NCI-H2107 (cell line): ENCODE results near the gene WDR55.
"Not testable (repeated sequence)": the region's sequence is repeated elsewhere in the genome, so short reads cannot be mapped to it uniquely, and the experiment has no call there.

Experiments used
- DNase-seq: peaks from one replicate; lab custom pipeline; 2025; lab: John Stamatoyannopoulos, UW

The WDR55 gene

GRCh38 chr5:140658870-140659269 lies 5.8 kb upstream of the WDR55 start:
- DNase-seq = no peak

- not testable (repeated sequence) for DNase-seq
These were observed 4.3 kb upstream of the WDR55 start for GRCh38 chr5:140660371-140660770.

GRCh38 chr5:140664030-140664358 lies 710 bp upstream of the WDR55 start:
- no peak for DNase-seq

GRCh38 chr5:140671035-140671434 lies 6.3 kb downstream of the WDR55 start:
- DNase-seq = not testable (repeated sequence)

GRCh38 chr5:140671472-140672125 lies 6.9 kb downstream of the WDR55 start:
- no peak for DNase-seq

GRCh38 chr5:140672455-140673186 lies 7.9 kb downstream of the WDR55 start:
- no peak for DNase-seq

- no peak for DNase-seq
These were observed 8.7 kb downstream of the WDR55 start, which contains the start of gene DND1 for GRCh38 chr5:140673187-140673976. DND1 (minus strand) TSS chr5:140673576; CDS start chr5:140673542, 34 bp downstream.

GRCh38 chr5:140674211-140674610 lies 9.5 kb downstream of the WDR55 start:
- no peak for DNase-seq

GRCh38 chr5:140674629-140675028 lies 9.9 kb downstream of the WDR55 start:
- no peak for DNase-seq

GRCh38 chr5:140677947-140678346 lies 13.2 kb downstream of the WDR55 start:
- no peak for DNase-seq

- no peak for DNase-seq
These were observed 14.3 kb downstream of the WDR55 start for GRCh38 chr5:140678993-140679392.

GRCh38 chr5:140690376-140690932 lies 25.8 kb downstream of the WDR55 start:
- DNase-seq = no peak

- peak; percentile 79 for DNase-seq
These were observed 26.5 kb downstream of the WDR55 start, which contains the start of the genes HARS1 and HARS2 for GRCh38 chr5:140690941-140691924. HARS1 (minus strand) TSS chr5:140691370; CDS start chr5:140691304, 66 bp downstream. HARS2 (plus strand) TSS chr5:140691455; CDS start chr5:140691649, 194 bp downstream.

GRCh38 chr5:140694276-140694675 lies 29.6 kb downstream of the WDR55 start:
- DNase-seq = no peak

- no peak for DNase-seq
These were observed 32.3 kb downstream of the WDR55 start for GRCh38 chr5:140696891-140697492.

- peak; percentile 79 for DNase-seq
These were observed 35.8 kb downstream of the WDR55 start, which contains the start of gene ZMAT2 for GRCh38 chr5:140700177-140701144. ZMAT2 (plus strand) TSS chr5:140700447; CDS start chr5:140700461, 14 bp downstream.

- no peak for DNase-seq
These were observed 43.1 kb downstream of the WDR55 start for GRCh38 chr5:140707812-140708211.

GRCh38 chr5:140708787-140709186 lies 44.1 kb downstream of the WDR55 start:
- DNase-seq = not testable (repeated sequence)

- DNase-seq = peak; percentile 69
These were observed 46.3 kb downstream of the WDR55 start for GRCh38 chr5:140710899-140711552.
